Measurements from ENCODE around the gene LUZP2.

DNA sequence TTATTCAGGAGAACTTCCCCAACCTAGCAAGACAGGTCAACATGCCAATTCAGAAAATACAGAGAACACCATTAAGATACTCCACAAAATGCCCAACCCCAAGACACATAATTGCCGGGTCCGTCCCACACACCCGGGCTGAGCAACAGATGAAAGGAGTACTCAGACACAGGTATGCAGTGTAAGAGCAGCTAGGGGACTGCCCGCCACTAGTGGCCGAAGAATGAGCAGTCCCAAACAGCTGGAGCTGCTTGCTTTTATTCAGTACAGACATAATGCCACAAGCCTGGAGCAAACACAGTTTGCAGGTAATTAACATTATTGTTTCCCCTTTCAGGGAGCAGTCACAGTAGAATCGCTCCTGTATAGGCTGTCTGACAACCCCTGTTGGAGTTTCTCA lies 364.6 kb downstream of the LUZP2 start:
- TF ChIP-seq, protein P1, sequence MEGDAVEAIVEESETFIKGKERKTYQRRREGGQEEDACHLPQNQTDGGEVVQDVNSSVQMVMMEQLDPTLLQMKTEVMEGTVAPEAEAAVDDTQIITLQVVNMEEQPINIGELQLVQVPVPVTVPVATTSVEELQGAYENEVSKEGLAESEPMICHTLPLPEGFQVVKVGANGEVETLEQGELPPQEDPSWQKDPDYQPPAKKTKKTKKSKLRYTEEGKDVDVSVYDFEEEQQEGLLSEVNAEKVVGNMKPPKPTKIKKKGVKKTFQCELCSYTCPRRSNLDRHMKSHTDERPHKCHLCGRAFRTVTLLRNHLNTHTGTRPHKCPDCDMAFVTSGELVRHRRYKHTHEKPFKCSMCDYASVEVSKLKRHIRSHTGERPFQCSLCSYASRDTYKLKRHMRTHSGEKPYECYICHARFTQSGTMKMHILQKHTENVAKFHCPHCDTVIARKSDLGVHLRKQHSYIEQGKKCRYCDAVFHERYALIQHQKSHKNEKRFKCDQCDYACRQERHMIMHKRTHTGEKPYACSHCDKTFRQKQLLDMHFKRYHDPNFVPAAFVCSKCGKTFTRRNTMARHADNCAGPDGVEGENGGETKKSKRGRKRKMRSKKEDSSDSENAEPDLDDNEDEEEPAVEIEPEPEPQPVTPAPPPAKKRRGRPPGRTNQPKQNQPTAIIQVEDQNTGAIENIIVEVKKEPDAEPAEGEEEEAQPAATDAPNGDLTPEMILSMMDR (IDR thresholded peaks at IDR 0.05): no peak
- no peak for TF ChIP-seq POLR2A (IDR thresholded peaks at IDR 0.05)
